DND-41 (cell line): ENCODE data around the gene PMP22.

ENCODE experiments used
- CTCF ChIP-seq: IDR thresholded peaks from 2 replicates; pipeline ENCODE4 v1.5.1; 2012; ENCODE audit warnings: borderline replicate concordance, low read length, moderate library complexity, mild to moderate bottlenecking; ENCODE audit not compliant: poor library complexity, severe bottlenecking; ENCODE audit errors: extremely low read depth
- EZH2 ChIP-seq: IDR thresholded peaks from 3 replicates; pipeline ENCODE4 v1.6.1; 2012; ENCODE audit warnings: borderline replicate concordance, low read depth, mild to moderate bottlenecking, moderate library complexity, low read length, inconsistent platforms; ENCODE audit not compliant: severe bottlenecking

- TF ChIP-seq CTCF: no peak
- TF ChIP-seq EZH2: no peak
Observed at GRCh38 chr17:15264542-15264941, 584 bp downstream of the PMP22 start.
